Neural progenitor cell (in vitro differentiated cells): ENCODE results near the gene TSHZ2. TPM values are rescaled to one million over a fixed set of nuclear protein-coding genes. Genes with fewer than 3 reads are reported as not detected.

Experiments used
- DNase-seq: peaks from one replicate; pipeline ENCODE4 v3.0.0-alpha.2; 2016; ENCODE audit warnings: low spot score
- H2AFZ ChIP-seq: fragments of 200-600 bp; sonication (generic); replicated peaks from 2 replicates; pipeline ENCODE4 v1.6.1; 2016; ENCODE audit warnings: antibody characterized with exemption
- H3F3A ChIP-seq: fragments of 200-600 bp; sonication (generic); 2 replicates; pipeline ENCODE4 v1.6.1; 2016; ENCODE audit warnings: antibody characterized with exemption, low read depth
- H3K27ac ChIP-seq: fragments of 200-600 bp; sonication (generic); 2 replicates; pipeline ENCODE4 v1.5.1; 2016; ENCODE audit warnings: mild to moderate bottlenecking
- H3K27me3 ChIP-seq: fragments of 200-600 bp; sonication (generic); 2 replicates; pipeline ENCODE4 v1.6.1; 2016; ENCODE audit warnings: mild to moderate bottlenecking, moderate library complexity
- H3K36me3 ChIP-seq: fragments of 200-600 bp; sonication (generic); 2 replicates; pipeline ENCODE4 v1.5.1; 2016
- H3K4me1 ChIP-seq: fragments of 200-600 bp; sonication (generic); 2 replicates; pipeline ENCODE4 v1.6.1; 2016; ENCODE audit warnings: mixed run types
- H3K4me2 ChIP-seq: fragments of 200-600 bp; sonication (generic); 2 replicates; pipeline ENCODE4 v1.6.1; 2016
- H3K4me3 ChIP-seq: fragments of 200-600 bp; sonication (generic); 2 replicates; pipeline ENCODE4 v1.5.1; 2016
- H3K79me2 ChIP-seq: fragments of 200-600 bp; sonication (generic); 2 replicates; pipeline ENCODE4 v1.6.1; 2016; ENCODE audit warnings: low read depth
- H3K9ac ChIP-seq: fragments of 200-600 bp; sonication (generic); 2 replicates; pipeline ENCODE4 v1.6.1; 2016
- H3K9me3 ChIP-seq: fragments of 200-600 bp; sonication (generic); 2 replicates; pipeline ENCODE4 v1.5.1; 2016; ENCODE audit warnings: low read depth
- H4K20me1 ChIP-seq: fragments of 200-600 bp; sonication (generic); 2 replicates; pipeline ENCODE4 v1.6.1; 2016; ENCODE audit warnings: low read depth
- H3K27ac Mint-ChIP-seq: 3 replicates; pipeline ENCODE4 v1.8.0; 2021; ENCODE audit warnings: mixed read lengths
- H3K27me3 Mint-ChIP-seq: 2 replicates; pipeline ENCODE4 v1.8.0; 2022; ENCODE audit warnings: low read depth, mild to moderate bottlenecking, inconsistent platforms, moderate library complexity, mixed read lengths; ENCODE audit not compliant: insufficient read depth
- H3K36me3 Mint-ChIP-seq: 3 replicates; pipeline ENCODE4 v1.8.0; 2021; ENCODE audit warnings: mixed read lengths
- H3K4me1 Mint-ChIP-seq: 3 replicates; pipeline ENCODE4 v1.8.0; 2021; ENCODE audit warnings: mixed read lengths
- H3K4me3 Mint-ChIP-seq: 3 replicates; pipeline ENCODE4 v1.8.0; 2021; ENCODE audit warnings: mild to moderate bottlenecking, moderate library complexity, mixed read lengths
- H3K9me3 Mint-ChIP-seq: 3 replicates; pipeline ENCODE4 v1.8.0; 2020; ENCODE audit warnings: mixed read lengths
- CTCF ChIP-seq: fragments of 200-600 bp; sonication (generic); IDR thresholded peaks from 2 replicates; pipeline ENCODE4 v1.5.1; 2017; ENCODE audit warnings: antibody characterized with exemption, mild to moderate bottlenecking
- EZH2 ChIP-seq: fragments of 200-600 bp; sonication (generic); IDR thresholded peaks from 2 replicates; pipeline ENCODE4 v1.6.1; 2017; ENCODE audit warnings: antibody characterized with exemption, mild to moderate bottlenecking, moderate library complexity
- EZH2phosphoT487 ChIP-seq: fragments of 200-600 bp; sonication (generic); IDR thresholded peaks from 2 replicates; pipeline ENCODE4 v1.6.1; 2017; ENCODE audit warnings: antibody characterized with exemption
- total RNA-seq: library from RNA; depleted of rRNA; stranded (reverse); fragments of >200 nt; gene quantifications from 2 replicates; pipeline ENCODE4 v1.2.3, GENCODE V29; 2015; ENCODE audit warnings: low replicate concordance

The TSHZ2 gene
- total RNA-seq, 1 donor from 2014 or later = 1.8 TPM

DNA sequence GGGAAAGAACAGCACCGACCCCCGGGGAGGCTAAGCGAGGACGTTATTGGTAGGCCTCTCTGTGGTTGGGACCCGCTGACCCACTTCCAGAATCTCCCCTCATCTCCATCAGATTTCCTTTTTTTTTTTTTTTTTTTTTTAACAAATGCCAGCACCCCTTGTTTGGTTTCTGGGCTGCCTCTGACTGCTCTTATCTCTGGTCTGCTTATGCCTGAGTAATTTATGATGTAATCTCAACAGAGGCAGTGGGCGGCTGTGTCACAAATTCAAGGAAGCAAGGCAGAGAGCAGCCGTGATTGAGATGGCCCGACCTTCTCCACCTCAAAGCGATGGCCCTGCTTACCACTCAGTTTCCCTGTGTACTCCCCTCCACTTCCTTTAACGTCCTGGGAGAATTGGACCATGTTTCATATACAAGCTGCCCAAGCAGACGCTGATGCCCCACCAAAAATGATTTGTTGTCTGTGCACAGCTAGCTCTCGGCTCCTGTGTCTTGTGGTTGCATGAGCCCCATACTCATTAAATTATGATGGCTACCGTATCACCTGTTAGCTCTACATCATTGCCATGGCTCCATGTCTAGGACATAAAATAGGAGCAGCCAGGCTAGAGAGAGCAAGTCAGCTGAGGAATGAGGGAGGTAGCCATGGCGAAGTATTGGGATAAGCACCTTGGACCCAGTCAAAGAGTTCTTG lies 523.4 kb downstream of the TSHZ2 start:
- H3K4me1 Mint-ChIP-seq = peaks cover 28% of the 10 kb centered on the region

GRCh38 chr20:53497246-53497645 lies 525.1 kb downstream of the TSHZ2 start:
- no peaks in the 10 kb centered on the region for H4K20me1 ChIP-seq
- H3K4me1 Mint-ChIP-seq = peaks cover 15% of the 10 kb centered on the region
- H3K27ac ChIP-seq = no peak overlapping the region
- no peak for DNase-seq
- no peaks in the 10 kb centered on the region for H3K4me1 ChIP-seq
- no peak overlapping the region for H3K4me3 ChIP-seq
- no peak overlapping the region for H3K9ac ChIP-seq
- no peaks in the 10 kb centered on the region for H3F3A ChIP-seq
- TF ChIP-seq EZH2 (no peak), CTCF (no peak), EZH2phosphoT487 (no peak)
- H3K27me3 ChIP-seq = no peaks in the 10 kb centered on the region
- H3K79me2 ChIP-seq = peaks cover 13% of the 10 kb centered on the region
- no peak overlapping the region for H2AFZ ChIP-seq
- H3K4me2 ChIP-seq = no peak overlapping the region
- H3K4me3 Mint-ChIP-seq = no peak overlapping the region
- H3K27ac Mint-ChIP-seq = no peak overlapping the region
- H3K9me3 Mint-ChIP-seq = peaks cover 3% of the 10 kb centered on the region
- no peaks in the 10 kb centered on the region for H3K36me3 ChIP-seq
- H3K9me3 ChIP-seq = peaks cover 4% of the 10 kb centered on the region
- peaks cover 4% of the 10 kb centered on the region for H3K27me3 Mint-ChIP-seq
- H3K36me3 Mint-ChIP-seq = no peaks in the 10 kb centered on the region

More for the DNA sequence above, 523.4 kb downstream of the TSHZ2 start:
- no peak overlapping the region for H2AFZ ChIP-seq
- Mint-ChIP-seq H3K27ac (peak overlapping the region; percentile 32), H3K27me3 (peaks cover 4% of the 10 kb centered on the region), H3K9me3 (peaks cover 3% of the 10 kb centered on the region), H3K4me3 (no peak overlapping the region), H3K36me3 (no peaks in the 10 kb centered on the region)
- peaks cover under 1% of the 10 kb centered on the region for H3K9me3 ChIP-seq
- DNase-seq = no peak
- H4K20me1 ChIP-seq = no peaks in the 10 kb centered on the region
- peaks cover 14% of the 10 kb centered on the region for H3K79me2 ChIP-seq
- no peaks in the 10 kb centered on the region for H3K27me3 ChIP-seq
- H3F3A ChIP-seq = no peaks in the 10 kb centered on the region
- H3K4me2 ChIP-seq = no peak overlapping the region
- H3K9ac ChIP-seq = no peak overlapping the region
- H3K27ac ChIP-seq = no peak overlapping the region
- no peak overlapping the region for H3K4me3 ChIP-seq
- TF ChIP-seq EZH2 (no peak), CTCF (no peak)
- H3K36me3 ChIP-seq = no peaks in the 10 kb centered on the region
- no peaks in the 10 kb centered on the region for H3K4me1 ChIP-seq

- H4K20me1 ChIP-seq = no peaks in the 10 kb centered on the region
- no peak overlapping the region for H3K9ac ChIP-seq
- Mint-ChIP-seq H3K27ac (no peak overlapping the region), H3K4me1 (peaks cover 13% of the 10 kb centered on the region), H3K36me3 (no peaks in the 10 kb centered on the region), H3K27me3 (peaks cover 6% of the 10 kb centered on the region), H3K4me3 (no peak overlapping the region), H3K9me3 (peaks cover 6% of the 10 kb centered on the region)
- no peaks in the 10 kb centered on the region for H3K36me3 ChIP-seq
- H3K9me3 ChIP-seq = peaks cover 4% of the 10 kb centered on the region
- DNase-seq = no peak
- H3K4me2 ChIP-seq = no peak overlapping the region
- no peak overlapping the region for H2AFZ ChIP-seq
- no peaks in the 10 kb centered on the region for H3K27me3 ChIP-seq
- H3K4me3 ChIP-seq = no peak overlapping the region
- H3K27ac ChIP-seq = no peak overlapping the region
- no peak for TF ChIP-seq CTCF
- no peak for TF ChIP-seq EZH2phosphoT487
- TF ChIP-seq EZH2 = no peak
- peaks cover 22% of the 10 kb centered on the region for H3K79me2 ChIP-seq
- no peaks in the 10 kb centered on the region for H3F3A ChIP-seq
- H3K4me1 ChIP-seq = no peaks in the 10 kb centered on the region
Observed at GRCh38 chr20:53498341-53498740, 526.2 kb downstream of the TSHZ2 start.
